Epithelial cell of proximal tubule (primary cell): Measurements from ENCODE around the gene IKZF1. TPM values are rescaled to one million over a fixed set of nuclear protein-coding genes. Genes with fewer than 3 reads are reported as not detected.

Experiments used
- DNase-seq: peaks from one replicate; pipeline ENCODE4 v3.0.0-alpha.2; 2011; ENCODE audit warnings: low read depth
- H3K4me3 ChIP-seq: 2 replicates; pipeline ENCODE4 v1.5.1; 2011; ENCODE audit warnings: low read depth, mild to moderate bottlenecking, low read length
- CTCF ChIP-seq: conservative IDR thresholded peaks from 2 replicates; pipeline ENCODE4 v1.5.1; 2012; ENCODE audit warnings: low read depth, mild to moderate bottlenecking, low read length
- total RNA-seq: library from RNA; depleted of rRNA; stranded (reverse); fragments of >200 nt; gene quantifications from 2 replicates; pipeline ENCODE4 v1.2.3, GENCODE V29; 2015

IKZF1 gene
- total RNA-seq, 1 donor from 2014 or later = not detected

- TF ChIP-seq CTCF = no peak
- no peak overlapping the region for H3K4me3 ChIP-seq
- DNase-seq = peak; percentile 72
Measured at GRCh38 chr7:50436133-50436806, 131.8 kb downstream of the IKZF1 start.

- H3K4me3 ChIP-seq = no peak overlapping the region
- no peak for TF ChIP-seq CTCF
- peak; percentile 97 for DNase-seq
Measured at GRCh38 chr7:50446542-50446960, 142.0 kb downstream of the IKZF1 start.

GRCh38 chr7:50448823-50449222 is 144.3 kb downstream of the IKZF1 start:
- no peak overlapping the region for H3K4me3 ChIP-seq
- TF ChIP-seq CTCF = no peak
- no peak for DNase-seq

GRCh38 chr7:50449501-50449880 is 145.0 kb downstream of the IKZF1 start:
- H3K4me3 ChIP-seq = peak overlapping the region; percentile 87
- no peak for TF ChIP-seq CTCF
- no peak for DNase-seq

- no peak for TF ChIP-seq CTCF
- no peak for DNase-seq
- H3K4me3 ChIP-seq = peak within 1 kb of the TSS; percentile 87
Measured at GRCh38 chr7:50449881-50450589, 145.5 kb downstream of the IKZF1 start, which contains the start of gene FIGNL1. FIGNL1 (minus strand) TSS chr7:50450350; CDS start chr7:50447287, 3,063 bp downstream.

- TF ChIP-seq CTCF = no peak
- no peak for DNase-seq
- peak overlapping the region; percentile 87 for H3K4me3 ChIP-seq
Measured at GRCh38 chr7:50450590-50451032, 146.1 kb downstream of the IKZF1 start.

Other genes with a start within 250 kb of the IKZF1 start
- not detected in 2 replicates for gene ZPBP, start 211.5 kb upstream of the IKZF1 start, total RNA-seq
- gene FIGNL1, start 145.6 kb downstream of the IKZF1 start, total RNA-seq = 14.4 and 32.7 TPM in 2 replicates